HG02852 (cell line): ENCODE results near the gene NUDT3.
"Not testable (repeated sequence)": the region's sequence is repeated elsewhere in the genome, so short reads cannot be mapped to it uniquely, and the experiment has no call there.

ENCODE experiments used
- ATAC-seq: cut with Tn5 transposase; IDR thresholded peaks from one replicate; pipeline ENCODE4 v1.9.1; 2021; ENCODE audit warnings: mild to moderate bottlenecking, moderate library complexity; ENCODE audit not compliant: unreplicated experiment

Gene NUDT3

GRCh38 chr6:34269658-34270341, 122.7 kb downstream of the NUDT3 start:
- ATAC-seq: not testable (repeated sequence)

GRCh38 chr6:34269132-34269531, 123.3 kb downstream of the NUDT3 start:
- not testable (repeated sequence) for ATAC-seq

- ATAC-seq: no peak
Measured at GRCh38 chr6:34267746-34268145, 124.7 kb downstream of the NUDT3 start.

- not testable (repeated sequence) for ATAC-seq
Measured at GRCh38 chr6:34263484-34263883, 129.0 kb downstream of the NUDT3 start.

GRCh38 chr6:34260576-34261267, 131.7 kb downstream of the NUDT3 start:
- no peak for ATAC-seq

- ATAC-seq: no peak
Measured at GRCh38 chr6:34259529-34260069, 132.9 kb downstream of the NUDT3 start.

GRCh38 chr6:34252395-34252794, 140.1 kb downstream of the NUDT3 start:
- not testable (repeated sequence) for ATAC-seq

- peak; percentile 28 for ATAC-seq
Measured at GRCh38 chr6:34249469-34250261, 142.8 kb downstream of the NUDT3 start.

- peak; percentile 76 for ATAC-seq
Measured at GRCh38 chr6:34248727-34249468, 143.6 kb downstream of the NUDT3 start, which contains the start of gene SMIM29. Gene SMIM29, minus strand, starts transcription at chr6:34249006. Its CDS starts 1,215 bp downstream, at chr6:34247791.

- ATAC-seq: peak; percentile 15
Measured at GRCh38 chr6:34248198-34248726, 144.2 kb downstream of the NUDT3 start.

GRCh38 chr6:34247481-34248197, 144.8 kb downstream of the NUDT3 start:
- ATAC-seq: no peak

GRCh38 chr6:34246563-34247391, 145.7 kb downstream of the NUDT3 start:
- no peak for ATAC-seq

- no peak for ATAC-seq
Measured at GRCh38 chr6:34246249-34246562, 146.3 kb downstream of the NUDT3 start.

GRCh38 chr6:34245761-34246140, 146.7 kb downstream of the NUDT3 start:
- ATAC-seq: not testable (repeated sequence)

- not testable (repeated sequence) for ATAC-seq
Measured at GRCh38 chr6:34245032-34245760, 147.3 kb downstream of the NUDT3 start.

- no peak for ATAC-seq
Measured at GRCh38 chr6:34243901-34244884, 148.3 kb downstream of the NUDT3 start.

GRCh38 chr6:34243131-34243771, 149.2 kb downstream of the NUDT3 start:
- ATAC-seq: no peak
